ENCODE measurements around the gene ZC3H4. TPM values are rescaled to one million over a fixed set of nuclear protein-coding genes. Genes with fewer than 3 reads are reported as not detected.

The ZC3H4 gene
- total and polyA plus RNA-seq, 4 donors = 9.5 to 35.2 (median 24.4) TPM

- WGBS (ENCODE audit: insufficient coverage) = 84% methylated on average over 5 of the region's 7 CpGs
Measured at GRCh38 chr19:47123406-47123805, 9.8 kb upstream of the ZC3H4 start.

GRCh38 chr19:47122359-47123335, 9.1 kb upstream of the ZC3H4 start:
- WGBS (ENCODE audit: insufficient coverage) = 72% methylated on average over 3 of the region's 14 CpGs
- no peak overlapping the region for H3K27ac ChIP-seq (ENCODE audit: low read depth, low read length)
- DNase-seq (ENCODE audit: low read depth in 4 of 6, low spot score in 6 of 6) = no peak

More at GRCh38 chr19:47123406-47123805, 9.8 kb upstream of the ZC3H4 start:
- Histone ChIP-seq H3K27ac (ENCODE audit: low read depth, low read length) (no peak overlapping the region), H3K27me3 (ENCODE audit: control insufficient read depth, insufficient read depth, low read length) (no peaks in the 10 kb centered on the region), H3K4me1 (ENCODE audit: control insufficient read depth, insufficient read depth, low read length) (no peaks in the 10 kb centered on the region), H3K4me3 (ENCODE audit: low read depth, low read length) (no peak overlapping the region), H3K36me3 (ENCODE audit: control insufficient read depth, insufficient read depth, low read length) (no peaks in the 10 kb centered on the region), H3K9me3 (ENCODE audit: control insufficient read depth, insufficient read depth, low read length) (no peaks in the 10 kb centered on the region)
- no peak for DNase-seq (ENCODE audit: low read depth in 4 of 6, low spot score in 6 of 6)

GRCh38 chr19:47120470-47121067, 7.0 kb upstream of the ZC3H4 start:
- Histone ChIP-seq H3K27me3 (ENCODE audit: control insufficient read depth, insufficient read depth, low read length) (no peaks in the 10 kb centered on the region), H3K36me3 (ENCODE audit: control insufficient read depth, insufficient read depth, low read length) (no peaks in the 10 kb centered on the region), H3K4me1 (ENCODE audit: control insufficient read depth, insufficient read depth, low read length) (no peaks in the 10 kb centered on the region), H3K4me3 (ENCODE audit: low read depth, low read length) (no peak overlapping the region), H3K9me3 (ENCODE audit: control insufficient read depth, insufficient read depth, low read length) (no peaks in the 10 kb centered on the region), H3K27ac (ENCODE audit: low read depth, low read length) (no peak overlapping the region)
- 94% methylated on average over 4 of the region's 6 CpGs for WGBS (ENCODE audit: insufficient coverage)
- no peak for DNase-seq (ENCODE audit: low read depth in 4 of 6, low spot score in 6 of 6)

More at GRCh38 chr19:47122359-47123335, 9.1 kb upstream of the ZC3H4 start:
- Histone ChIP-seq H3K36me3 (ENCODE audit: control insufficient read depth, insufficient read depth, low read length) (no peaks in the 10 kb centered on the region), H3K4me3 (ENCODE audit: low read depth, low read length) (no peak overlapping the region), H3K27me3 (ENCODE audit: control insufficient read depth, insufficient read depth, low read length) (no peaks in the 10 kb centered on the region), H3K9me3 (ENCODE audit: control insufficient read depth, insufficient read depth, low read length) (no peaks in the 10 kb centered on the region), H3K4me1 (ENCODE audit: control insufficient read depth, insufficient read depth, low read length) (no peaks in the 10 kb centered on the region)

GRCh38 chr19:47113850-47114651, 475 bp upstream of the ZC3H4 start:
- no peak for DNase-seq (ENCODE audit: low read depth in 4 of 6, low spot score in 6 of 6)
- Histone ChIP-seq H3K36me3 (ENCODE audit: control insufficient read depth, insufficient read depth, low read length) (peaks cover 3% of the 10 kb centered on the region), H3K27ac (ENCODE audit: low read depth, low read length) (peak overlapping the region; percentile 99), H3K27me3 (ENCODE audit: control insufficient read depth, insufficient read depth, low read length) (no peaks in the 10 kb centered on the region), H3K4me1 (ENCODE audit: control insufficient read depth, insufficient read depth, low read length) (peaks cover 12% of the 10 kb centered on the region), H3K9me3 (ENCODE audit: control insufficient read depth, insufficient read depth, low read length) (no peaks in the 10 kb centered on the region), H3K4me3 (ENCODE audit: low read depth, low read length) (peak overlapping the region; percentile 90)
- WGBS (ENCODE audit: insufficient coverage) = 37% methylated on average over 10 of the region's 26 CpGs

GRCh38 chr19:47112166-47112996, 1.2 kb downstream of the ZC3H4 start:
- H3K27ac ChIP-seq (ENCODE audit: low read depth, low read length) = peak overlapping the region; percentile 99
- peak overlapping the region; percentile 90 for H3K4me3 ChIP-seq (ENCODE audit: low read depth, low read length)
- H3K27me3 ChIP-seq (ENCODE audit: control insufficient read depth, insufficient read depth, low read length) = no peaks in the 10 kb centered on the region
- 0% methylated on average over 57 of the region's 85 CpGs for WGBS (ENCODE audit: insufficient coverage)
- H3K4me1 ChIP-seq (ENCODE audit: control insufficient read depth, insufficient read depth, low read length) = peaks cover 17% of the 10 kb centered on the region
- H3K36me3 ChIP-seq (ENCODE audit: control insufficient read depth, insufficient read depth, low read length) = peaks cover 3% of the 10 kb centered on the region
- no peaks in the 10 kb centered on the region for H3K9me3 ChIP-seq (ENCODE audit: control insufficient read depth, insufficient read depth, low read length)
- DNase-seq (ENCODE audit: low read depth in 4 of 6, low spot score in 6 of 6) = peak in 3 of 6 donors; percentile 84 to 97 (median 95)

GRCh38 chr19:47111682-47112165, 1.9 kb downstream of the ZC3H4 start:
- Histone ChIP-seq H3K4me3 (ENCODE audit: low read depth, low read length) (peak overlapping the region; percentile 90), H3K4me1 (ENCODE audit: control insufficient read depth, insufficient read depth, low read length) (peaks cover 20% of the 10 kb centered on the region), H3K9me3 (ENCODE audit: control insufficient read depth, insufficient read depth, low read length) (no peaks in the 10 kb centered on the region), H3K27me3 (ENCODE audit: control insufficient read depth, insufficient read depth, low read length) (no peaks in the 10 kb centered on the region), H3K27ac (ENCODE audit: low read depth, low read length) (peak overlapping the region; percentile 99), H3K36me3 (ENCODE audit: control insufficient read depth, insufficient read depth, low read length) (peaks cover 3% of the 10 kb centered on the region)
- DNase-seq (ENCODE audit: low read depth in 4 of 6, low spot score in 6 of 6) = peak in 1 of 6 donors; percentile 33
- 0% methylated on average over 11 of the region's 24 CpGs for WGBS (ENCODE audit: insufficient coverage)

GRCh38 chr19:47111006-47111621, 2.5 kb downstream of the ZC3H4 start:
- Histone ChIP-seq H3K36me3 (ENCODE audit: control insufficient read depth, insufficient read depth, low read length) (peaks cover 3% of the 10 kb centered on the region), H3K27me3 (ENCODE audit: control insufficient read depth, insufficient read depth, low read length) (no peaks in the 10 kb centered on the region), H3K4me3 (ENCODE audit: low read depth, low read length) (peak overlapping the region; percentile 90), H3K27ac (ENCODE audit: low read depth, low read length) (peak overlapping the region; percentile 99), H3K4me1 (ENCODE audit: control insufficient read depth, insufficient read depth, low read length) (peaks cover 26% of the 10 kb centered on the region), H3K9me3 (ENCODE audit: control insufficient read depth, insufficient read depth, low read length) (no peaks in the 10 kb centered on the region)
- DNase-seq (ENCODE audit: low read depth in 4 of 6, low spot score in 6 of 6) = peak in 2 of 6 donors; percentile 59 to 68
- WGBS (ENCODE audit: insufficient coverage) = 0% methylated on average over 29 of the region's 35 CpGs

GRCh38 chr19:47110521-47111005, 3.0 kb downstream of the ZC3H4 start:
- 0% methylated on average over 2 of the region's 12 CpGs for WGBS (ENCODE audit: insufficient coverage)
- DNase-seq (ENCODE audit: low read depth in 4 of 6, low spot score in 6 of 6) = peak in 1 of 6 donors; percentile 65
- Histone ChIP-seq H3K4me3 (ENCODE audit: low read depth, low read length) (peak overlapping the region; percentile 90), H3K4me1 (ENCODE audit: control insufficient read depth, insufficient read depth, low read length) (peaks cover 28% of the 10 kb centered on the region), H3K9me3 (ENCODE audit: control insufficient read depth, insufficient read depth, low read length) (no peaks in the 10 kb centered on the region), H3K27ac (ENCODE audit: low read depth, low read length) (peak overlapping the region; percentile 99), H3K27me3 (ENCODE audit: control insufficient read depth, insufficient read depth, low read length) (no peaks in the 10 kb centered on the region), H3K36me3 (ENCODE audit: control insufficient read depth, insufficient read depth, low read length) (peaks cover 3% of the 10 kb centered on the region)
